HEK293 (cell line): ENCODE measurements around the gene CDT1.

ENCODE experiments used
- AEBP2 ChIP-seq: fragments of 450-650 bp; formaldehyde crosslinking; IDR thresholded peaks from 2 replicates; pipeline ENCODE4 v1.5.1; 2016; ENCODE audit warnings: missing biosample characterization, missing genetic modification characterization, borderline replicate concordance
- EGR2 ChIP-seq: fragments of 450-650 bp; formaldehyde crosslinking; IDR thresholded peaks from 2 replicates; pipeline ENCODE4 v1.5.1; 2016; ENCODE audit warnings: low read depth, missing biosample characterization, missing genetic modification characterization
- GLIS1 ChIP-seq: fragments of 450-650 bp; formaldehyde crosslinking; IDR thresholded peaks from 2 replicates; pipeline ENCODE4 v1.5.1; 2016; ENCODE audit warnings: missing biosample characterization, missing genetic modification characterization
- HOXD13 ChIP-seq: sonication (generic); formaldehyde crosslinking; IDR thresholded peaks from 2 replicates; pipeline ENCODE4 v1.8.0; 2022; ENCODE audit warnings: missing genetic modification reagents, borderline replicate concordance
- IKZF3 ChIP-seq: fragments of 450-650 bp; IDR thresholded peaks from 2 replicates; pipeline ENCODE4 v1.5.0; 2018; ENCODE audit warnings: missing biosample characterization, mild to moderate bottlenecking, missing genetic modification characterization, moderate library complexity
- MEIS1 ChIP-seq: sonication (generic); formaldehyde crosslinking; IDR thresholded peaks from 2 replicates; pipeline ENCODE4 v1.8.1; 2022; ENCODE audit warnings: missing genetic modification reagents, mild to moderate bottlenecking, borderline replicate concordance
- OSR2 ChIP-seq: fragments of 450-650 bp; formaldehyde crosslinking; IDR thresholded peaks from 2 replicates; pipeline ENCODE4 v1.5.1; 2016; ENCODE audit warnings: missing biosample characterization, missing genetic modification characterization
- PRDM1 ChIP-seq: fragments of 450-650 bp; formaldehyde crosslinking; IDR thresholded peaks from 2 replicates; pipeline ENCODE4; 2016; ENCODE audit warnings: missing biosample characterization, missing genetic modification characterization
- SP2 ChIP-seq: fragments of 450-650 bp; formaldehyde crosslinking; IDR thresholded peaks from 2 replicates; pipeline ENCODE4 v1.5.1; 2016; ENCODE audit warnings: missing biosample characterization, missing genetic modification characterization
- ZBTB11 ChIP-seq: fragments of 450-650 bp; formaldehyde crosslinking; conservative IDR thresholded peaks from 2 replicates; pipeline ENCODE4 v1.5.1; 2016; ENCODE audit warnings: low read depth, missing biosample characterization, missing genetic modification characterization
- ZBTB20 ChIP-seq: fragments of 450-650 bp; formaldehyde crosslinking; IDR thresholded peaks from 2 replicates; pipeline ENCODE4 v1.5.1; 2016; ENCODE audit warnings: missing biosample characterization, missing genetic modification characterization
- ZBTB44 ChIP-seq: fragments of 450-650 bp; IDR thresholded peaks from 2 replicates; pipeline ENCODE4 v1.5.1; 2018; ENCODE audit warnings: missing biosample characterization, mild to moderate bottlenecking, missing genetic modification characterization
- ZBTB48 ChIP-seq: fragments of 450-650 bp; formaldehyde crosslinking; IDR thresholded peaks from 2 replicates; pipeline ENCODE4 v1.5.1; 2016; ENCODE audit warnings: missing biosample characterization, missing genetic modification characterization
- ZNF2 ChIP-seq: fragments of 450-650 bp; formaldehyde crosslinking; IDR thresholded peaks from 2 replicates; pipeline ENCODE4 v1.5.1; 2016; ENCODE audit warnings: missing biosample characterization, missing genetic modification characterization
- ZNF324 ChIP-seq: fragments of 450-650 bp; formaldehyde crosslinking; IDR thresholded peaks from 2 replicates; pipeline ENCODE4 v1.5.1; 2016; ENCODE audit warnings: missing biosample characterization, missing genetic modification characterization
- ZNF37A ChIP-seq: fragments of 450-650 bp; IDR thresholded peaks from 2 replicates; pipeline ENCODE4 v1.5.1; 2018; ENCODE audit warnings: missing biosample characterization, missing genetic modification characterization
- ZNF391 ChIP-seq: fragments of 450-650 bp; formaldehyde crosslinking; IDR thresholded peaks from 2 replicates; pipeline ENCODE4 v1.5.1; 2016; ENCODE audit warnings: low read depth, missing biosample characterization, missing genetic modification characterization, borderline replicate concordance
- ZNF423 ChIP-seq: fragments of 450-650 bp; formaldehyde crosslinking; IDR thresholded peaks from 2 replicates; pipeline ENCODE4 v1.5.1; 2016; ENCODE audit warnings: missing biosample characterization, missing genetic modification characterization
- ZNF426 ChIP-seq: fragments of 450-650 bp; formaldehyde crosslinking; IDR thresholded peaks from 2 replicates; pipeline ENCODE4 v1.5.1; 2017; ENCODE audit warnings: missing biosample characterization, missing genetic modification characterization, mild to moderate bottlenecking, inconsistent platforms, moderate library complexity
- ZNF433 ChIP-seq: fragments of 450-650 bp; formaldehyde crosslinking; IDR thresholded peaks from 2 replicates; pipeline ENCODE4 v1.5.1; 2016; ENCODE audit warnings: missing biosample characterization, missing genetic modification characterization, low read depth
- ZNF473 ChIP-seq: fragments of 450-650 bp; formaldehyde crosslinking; IDR thresholded peaks from 2 replicates; pipeline ENCODE4 v1.5.1; 2017; ENCODE audit warnings: missing biosample characterization, missing genetic modification characterization
- ZNF549 ChIP-seq: fragments of 450-650 bp; IDR thresholded peaks from 2 replicates; pipeline ENCODE4 v1.5.1; 2018; ENCODE audit warnings: missing biosample characterization, missing genetic modification characterization, mild to moderate bottlenecking, inconsistent platforms, moderate library complexity
- ZNF561 ChIP-seq: fragments of 450-650 bp; IDR thresholded peaks from 2 replicates; pipeline ENCODE4 v1.5.1; 2018; ENCODE audit warnings: missing biosample characterization, missing genetic modification characterization, borderline replicate concordance
- ZNF585B ChIP-seq: fragments of 450-650 bp; formaldehyde crosslinking; IDR thresholded peaks from 2 replicates; pipeline ENCODE4 v1.5.1; 2016; ENCODE audit warnings: missing biosample characterization, missing genetic modification characterization
- ZNF624 ChIP-seq: fragments of 450-650 bp; formaldehyde crosslinking; IDR thresholded peaks from 2 replicates; pipeline ENCODE4 v1.5.1; 2017; ENCODE audit warnings: missing biosample characterization, missing genetic modification characterization
- ZNF639 ChIP-seq: fragments of 450-650 bp; formaldehyde crosslinking; IDR thresholded peaks from 2 replicates; pipeline ENCODE4 v1.5.1; 2016; ENCODE audit warnings: missing biosample characterization, missing genetic modification characterization
- ZNF707 ChIP-seq: fragments of 450-650 bp; formaldehyde crosslinking; IDR thresholded peaks from 2 replicates; pipeline ENCODE4 v1.5.1; 2016; ENCODE audit warnings: missing biosample characterization, missing genetic modification characterization
- ZNF768 ChIP-seq: fragments of 450-650 bp; formaldehyde crosslinking; IDR thresholded peaks from 2 replicates; pipeline ENCODE4 v1.5.1; 2018; ENCODE audit warnings: missing biosample characterization, mild to moderate bottlenecking, missing genetic modification characterization
- ZNF843 ChIP-seq: fragments of 450-650 bp; formaldehyde crosslinking; IDR thresholded peaks from 2 replicates; pipeline ENCODE4 v1.5.1; 2016; ENCODE audit warnings: missing biosample characterization, missing genetic modification characterization
- ZSCAN23 ChIP-seq: fragments of 450-650 bp; formaldehyde crosslinking; IDR thresholded peaks from 2 replicates; pipeline ENCODE4 v1.5.1; 2016; ENCODE audit warnings: missing biosample characterization, missing genetic modification characterization
- ZSCAN4 ChIP-seq: fragments of 450-650 bp; formaldehyde crosslinking; IDR thresholded peaks from 2 replicates; pipeline ENCODE4 v1.5.1; 2017; ENCODE audit warnings: missing biosample characterization, missing genetic modification characterization

Gene CDT1

GRCh38 chr16:88770461-88771293 lies 32.9 kb upstream of the CDT1 start (continued):
- TF ChIP-seq AEBP2 = no peak
- peak; percentile 84 for TF ChIP-seq EGR2 (tag by site-specific recombination)
- TF ChIP-seq ZBTB48 (tag by site-specific recombination) = peak; percentile 20; the same call in 1 of the 2 replicates
- no peak for TF ChIP-seq ZNF624 (tag by site-specific recombination)
- TF ChIP-seq OSR2 (tag by site-specific recombination) = peak; percentile 85
- TF ChIP-seq ZNF843 = peak; percentile 75; the same call in 1 of the 2 replicates
- TF ChIP-seq ZBTB44 (tag by site-specific recombination) = peak; percentile 68
- TF ChIP-seq PRDM1 = no peak
- TF ChIP-seq ZNF561 (tag by site-specific recombination) = no peak
- TF ChIP-seq ZNF549 (tag by site-specific recombination) = no peak
- peak; percentile 98 for TF ChIP-seq ZNF423 (tag by site-specific recombination)
- no peak for TF ChIP-seq ZNF473 (tag by site-specific recombination)
- TF ChIP-seq GLIS1 (tag by site-specific recombination) = peak; percentile 99
- no peak; the same call in 1 of the 2 replicates for TF ChIP-seq ZNF768 (tag by site-specific recombination)
- TF ChIP-seq ZNF585B (tag by site-specific recombination) = no peak
- TF ChIP-seq ZNF707 (tag by site-specific recombination) = no peak
- no peak for TF ChIP-seq HOXD13 (CRISPR knock-in tag)
- TF ChIP-seq ZBTB11 (tag by site-specific recombination) = no peak
- no peak for TF ChIP-seq ZSCAN4
- TF ChIP-seq ZNF433 (tag by site-specific recombination) = no peak
- TF ChIP-seq ZNF639 = no peak
- TF ChIP-seq IKZF3 (tag by site-specific recombination) = peak; percentile 64
- peak; percentile 73; the same call in 1 of the 2 replicates for TF ChIP-seq ZBTB20
- no peak for TF ChIP-seq ZNF2 (tag by site-specific recombination)
- TF ChIP-seq MEIS1 (CRISPR knock-in tag) = no peak
- TF ChIP-seq ZNF37A = no peak
- no peak for TF ChIP-seq ZSCAN23 (tag by site-specific recombination)
- peak; percentile 53 for TF ChIP-seq ZNF324 (tag by site-specific recombination)
- no peak for TF ChIP-seq ZNF391
- no peak for TF ChIP-seq ZNF426
- TF ChIP-seq SP2 (tag by site-specific recombination) = peak; percentile 69
- TF ChIP-seq, all 188 proteins: peak for 51
